ENCODE results near the gene GNAO1. TPM values are rescaled to one million over a fixed set of nuclear protein-coding genes. Genes with fewer than 3 reads are reported as not detected.

GNAO1 gene
- total and polyA plus RNA-seq, 7 donors = 0.69 to 67.0 (median 28.8) TPM

- H3K4me3 ChIP-seq = no peak overlapping the region
- DNase-seq = no peak
- peaks cover 0 to 86% (median 62%) of the 10 kb centered on the region in 4 donors for H3K4me1 ChIP-seq
- no peaks in the 10 kb centered on the region for H3K36me3 ChIP-seq
- no peaks in the 10 kb centered on the region for H3K9me3 ChIP-seq
- H3K27me3 ChIP-seq = no peaks in the 10 kb centered on the region
- no peak overlapping the region for H3K27ac ChIP-seq
- TF ChIP-seq POLR2AphosphoS5 (IDR thresholded peaks at IDR 0.05) (no peak), CTCF (IDR thresholded peaks at IDR 0.05) (no peak), POLR2A (IDR thresholded peaks at IDR 0.05) (no peak), EP300 (IDR thresholded peaks at IDR 0.05) (no peak)
- WGBS, 2 donors = 87 to 93% methylated on average over 7 of the region's 7 CpGs
- intact Hi-C loops (cut with DNase I) = loop anchor here (5.0 kb wide), 1 partner anchor 105 kb away; the partner anchor contains the start of gene GNAO1
These were observed 106.4 kb downstream of the GNAO1 start for GRCh38 chr16:56297684-56298083.

GRCh38 chr16:56298116-56298515 is 106.8 kb downstream of the GNAO1 start:
- 69 to 92% methylated on average over 8 of the region's 8 CpGs for WGBS, 2 donors
- no peaks in the 10 kb centered on the region for H3K27me3 ChIP-seq
- H3K4me1 ChIP-seq = peaks cover 0 to 82% (median 62%) of the 10 kb centered on the region in 4 donors
- no peak overlapping the region for H3K27ac ChIP-seq
- intact Hi-C loops (cut with DNase I) = loop anchor here (5.0 kb wide), 1 partner anchor 106 kb away; the partner anchor contains the start of gene GNAO1
- H3K36me3 ChIP-seq = no peaks in the 10 kb centered on the region
- TF ChIP-seq POLR2AphosphoS5 (IDR thresholded peaks at IDR 0.05) (no peak), CTCF (IDR thresholded peaks at IDR 0.05) (no peak), EP300 (IDR thresholded peaks at IDR 0.05) (no peak), POLR2A (IDR thresholded peaks at IDR 0.05) (no peak)
- H3K4me3 ChIP-seq = no peak overlapping the region
- no peaks in the 10 kb centered on the region for H3K9me3 ChIP-seq
- DNase-seq = no peak

GRCh38 chr16:56298948-56299596 is 107.8 kb downstream of the GNAO1 start:
- peak overlapping the region in 3 of 4 donors; percentile 33 to 49 (median 46) for H3K27ac ChIP-seq
- TF ChIP-seq EP300 (IDR thresholded peaks at IDR 0.05) = no peak
- TF ChIP-seq POLR2AphosphoS5 (IDR thresholded peaks at IDR 0.05) = peak in 1 of 4 donors; percentile 20
- TF ChIP-seq POLR2A (IDR thresholded peaks at IDR 0.05) = no peak
- TF ChIP-seq CTCF (IDR thresholded peaks at IDR 0.05) = no peak
- H3K27me3 ChIP-seq = no peaks in the 10 kb centered on the region
- WGBS, 2 donors = 43 to 60% methylated on average over 7 of the region's 7 CpGs
- H3K4me3 ChIP-seq = no peak overlapping the region
- peaks cover 0 to 72% (median 54%) of the 10 kb centered on the region in 4 donors for H3K4me1 ChIP-seq
- H3K36me3 ChIP-seq = peaks cover 0 to 5% (median 0%) of the 10 kb centered on the region in 4 donors
- peak; percentile 76 for DNase-seq
- intact Hi-C loops (cut with DNase I) = loop anchor here (5.0 kb wide), 1 partner anchor 107 kb away; the partner anchor contains the start of gene GNAO1
- no peaks in the 10 kb centered on the region for H3K9me3 ChIP-seq

- Histone ChIP-seq H3K9me3 (no peaks in the 10 kb centered on the region), H3K27ac (peak overlapping the region in 2 of 4 donors; percentile 49 to 53), H3K27me3 (no peaks in the 10 kb centered on the region), H3K4me3 (no peak overlapping the region), H3K4me1 (peaks cover 0 to 61% (median 43%) of the 10 kb centered on the region in 4 donors), H3K36me3 (peaks cover 0 to 5% (median 2%) of the 10 kb centered on the region in 4 donors)
- 77 to 78% methylated on average over 4 of the region's 4 CpGs for WGBS, 2 donors
- no peak for DNase-seq
- no peak for TF ChIP-seq EP300 (IDR thresholded peaks at IDR 0.05)
- TF ChIP-seq POLR2AphosphoS5 (IDR thresholded peaks at IDR 0.05) = peak in 1 of 4 donors; percentile 32
- intact Hi-C loops (cut with DNase I) = no loop called here
These were observed 108.9 kb downstream of the GNAO1 start for GRCh38 chr16:56300242-56300623.
